Liver (tissue), 3 donors: Measurements from ENCODE around the gene PLSCR1.

Source experiments
- ATF3 ChIP-seq: IDR thresholded peaks from 2 replicates; pipeline ENCODE4 v1.6.1; 2016; ENCODE audit warnings: antibody characterized with exemption
- CTCF ChIP-seq: fragments of 150-350 bp; IDR thresholded peaks from 2 replicates; pipeline ENCODE4 v1.5.1; 2017; ENCODE audit warnings: improper control_type of control experiment, low read depth, low read length; ENCODE audit not compliant: missing input control
- EGR1 ChIP-seq, 2 donors: IDR thresholded peaks; 2 replicates each; pipeline ENCODE4 v1.6.1; 2016 to 2018; ENCODE audit warnings: antibody characterized with exemption in 2 of 2, low read depth in 2 of 2
- GABPA ChIP-seq, 2 donors: IDR thresholded peaks in 1 of 2; conservative IDR thresholded peaks in 1 of 2; 2 replicates each; pipeline ENCODE4 v1.6.1; 2016; ENCODE audit warnings: antibody characterized with exemption in 2 of 2, mild to moderate bottlenecking in 1 of 2, moderate library complexity in 1 of 2
- HNF4A ChIP-seq, 2 donors: conservative IDR thresholded peaks; 2 replicates each; pipeline ENCODE4 v1.6.1; 2016; ENCODE audit warnings: antibody characterized with exemption in 2 of 2, mild to moderate bottlenecking in 2 of 2
- JUND ChIP-seq, 2 donors: IDR thresholded peaks; 2 replicates each; pipeline ENCODE4 v1.6.1; 2016; ENCODE audit warnings: antibody characterized with exemption in 2 of 2
- MAX ChIP-seq: IDR thresholded peaks from 2 replicates; pipeline ENCODE4 v1.6.1; 2016; ENCODE audit warnings: antibody characterized with exemption
- REST ChIP-seq: IDR thresholded peaks from 2 replicates; pipeline ENCODE4 v1.6.1; 2016; ENCODE audit warnings: antibody characterized with exemption, mild to moderate bottlenecking
- RXRA ChIP-seq, 2 donors: IDR thresholded peaks; 2 replicates each; pipeline ENCODE4 v1.6.1; 2017 to 2018; ENCODE audit warnings: antibody characterized with exemption in 2 of 2, mild to moderate bottlenecking in 1 of 2
- SP1 ChIP-seq: IDR thresholded peaks from 2 replicates; pipeline ENCODE4 v1.6.1; 2018; ENCODE audit warnings: antibody characterized with exemption, mild to moderate bottlenecking
- TAF1 ChIP-seq: conservative IDR thresholded peaks from 2 replicates; pipeline ENCODE4 v1.6.1; 2016; ENCODE audit warnings: antibody characterized with exemption, mild to moderate bottlenecking
- YY1 ChIP-seq: IDR thresholded peaks from 2 replicates; pipeline ENCODE4 v1.6.1; 2016; ENCODE audit warnings: antibody characterized with exemption, mild to moderate bottlenecking
- donor health status: healthy.
- donor health status: healthy.

- TF ChIP-seq CTCF (no peak), REST (no peak), MAX (no peak), HNF4A (conservative IDR thresholded peaks at IDR 0.05) (no peak), ATF3 (no peak), JUND (IDR thresholded peaks at IDR 0.05) (no peak), EGR1 (IDR thresholded peaks at IDR 0.05; ENCODE audit: low read depth in 2 of 2) (no peak), SP1 (no peak), YY1 (no peak), GABPA (IDR thresholded peaks at IDR 0.05 in 1 of 2, conservative IDR thresholded peaks at IDR 0.05 in 1 of 2) (no peak), TAF1 (no peak), RXRA (IDR thresholded peaks at IDR 0.05) (no peak)
Measured at GRCh38 chr3:146493221-146493620, 51.2 kb downstream of the PLSCR1 start.
